ENCODE measurements around the gene ZNF569. TPM values are rescaled to one million over a fixed set of nuclear protein-coding genes. Genes with fewer than 3 reads are reported as not detected.
A peak's percentile ranks its signal among the peaks of the same experiment; 100 is the strongest.

The ZNF569 gene
- total and polyA plus RNA-seq, 2 of the 8 experiments (the other 6 are each of a cell fraction or from before 2014, with no cell fraction given) = 2.4 to 10.5 TPM

GRCh38 chr19:37506387-37507166 lies 39.3 kb upstream of the ZNF569 start, which contains the start of gene ZNF793 (continued):
- TF ChIP-seq CTCF (IDR thresholded peaks at IDR 0.05; ENCODE audit: control extremely low read depth in 1 of 3, insufficient read depth in 1 of 3, low read depth in 1 of 3, low read length in 3 of 3) (no peak), NANOG (IDR thresholded peaks at IDR 0.05; ENCODE audit: insufficient read depth, low read depth, low read length, poor library complexity, severe bottlenecking) (no peak), RBBP5 (IDR thresholded peaks at IDR 0.05; ENCODE audit: borderline replicate concordance, low read depth, low read length) (no peak; the same call in 1 of the 2 replicates), CBX5 (IDR thresholded peaks at IDR 0.05; ENCODE audit: low read depth, low read length) (no peak), ATF3 (IDR thresholded peaks at IDR 0.05; ENCODE audit: insufficient read depth, low read depth, low read length) (no peak), JUND (IDR thresholded peaks at IDR 0.05; ENCODE audit: low read length) (no peak), SAP30 (IDR thresholded peaks at IDR 0.05; ENCODE audit: insufficient read depth, insufficient replicate concordance, low read length) (peak; percentile 82), E2F6 (IDR thresholded peaks at IDR 0.05) (no peak), TBP (IDR thresholded peaks at IDR 0.05; ENCODE audit: low read depth, low read length) (peak; percentile 79), HDAC2 (IDR thresholded peaks at IDR 0.05; ENCODE audit: borderline replicate concordance in 1 of 2, low read depth in 2 of 2, low read length in 2 of 2) (no peak; a peak in 1 of 4 replicates), CTBP2 (IDR thresholded peaks at IDR 0.05; ENCODE audit: borderline replicate concordance, insufficient read depth, insufficient read length, low read length) (no peak), TAF7 (optimal IDR thresholded peaks at IDR 0.05; ENCODE audit: borderline replicate concordance, low read depth, low read length) (peak; percentile 79), TEAD4 (IDR thresholded peaks at IDR 0.05; ENCODE audit: low read depth, low read length) (no peak), MAX (IDR thresholded peaks at IDR 0.05) (peak; percentile 36; the same call in 1 of the 2 replicates), RAD21 (IDR thresholded peaks at IDR 0.05 in 1 of 2, conservative IDR thresholded peaks at IDR 0.05 in 1 of 2; ENCODE audit: low read depth in 2 of 2, low read length in 2 of 2) (no peak), FOSL1 (IDR thresholded peaks at IDR 0.05; ENCODE audit: insufficient read depth, low read depth, low read length) (no peak), TCF12 (IDR thresholded peaks at IDR 0.05; ENCODE audit: low read depth, low read length) (no peak), EZH2 (IDR thresholded peaks at IDR 0.05; ENCODE audit: low read depth, low read length, severe bottlenecking) (no peak)

Measured in H1 (cell line).